Activated CD4-positive, CD25-positive, alpha-beta regulatory T cell treated with anti-CD3 and anti-CD28 coated beads, Interleukin-2, amount 50 U/mL, for 16 hours (primary cell): ENCODE data around the gene PLCD1.
"Not testable (repeated sequence)": the region's sequence is repeated elsewhere in the genome, so short reads cannot be mapped to it uniquely, and the experiment has no call there.

ENCODE experiments used
- DNase-seq: peaks from one replicate; pipeline ENCODE4 v3.0.0-alpha.2; 2020; ENCODE audit warnings: low read depth, low spot score

The PLCD1 gene

DNA sequence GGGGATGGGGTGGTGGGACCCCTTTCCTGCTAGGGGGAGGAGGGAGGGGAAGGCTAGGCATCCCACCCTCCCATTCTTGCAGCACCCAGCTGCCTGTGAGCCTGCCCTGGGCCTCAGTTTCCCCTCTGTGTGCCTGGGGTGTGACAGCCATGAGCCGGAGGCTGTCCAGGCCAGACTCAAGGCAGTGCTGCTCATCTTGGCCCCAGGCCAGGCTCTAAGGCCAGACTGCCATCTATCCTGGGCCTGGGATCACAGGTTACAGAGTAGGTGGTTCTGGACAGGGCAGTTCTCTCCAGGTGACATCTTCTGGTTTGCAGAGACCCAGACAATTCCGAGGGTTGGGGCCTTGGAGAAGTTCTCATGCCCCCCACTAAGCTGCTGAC is 42.1 kb downstream of the PLCD1 start:
- no peak for DNase-seq

- DNase-seq, result no peak
Measured at GRCh38 chr3:37986479-37987314, 42.7 kb downstream of the PLCD1 start.

- no peak for DNase-seq
Measured at GRCh38 chr3:37985637-37986320, 43.7 kb downstream of the PLCD1 start.

DNA sequence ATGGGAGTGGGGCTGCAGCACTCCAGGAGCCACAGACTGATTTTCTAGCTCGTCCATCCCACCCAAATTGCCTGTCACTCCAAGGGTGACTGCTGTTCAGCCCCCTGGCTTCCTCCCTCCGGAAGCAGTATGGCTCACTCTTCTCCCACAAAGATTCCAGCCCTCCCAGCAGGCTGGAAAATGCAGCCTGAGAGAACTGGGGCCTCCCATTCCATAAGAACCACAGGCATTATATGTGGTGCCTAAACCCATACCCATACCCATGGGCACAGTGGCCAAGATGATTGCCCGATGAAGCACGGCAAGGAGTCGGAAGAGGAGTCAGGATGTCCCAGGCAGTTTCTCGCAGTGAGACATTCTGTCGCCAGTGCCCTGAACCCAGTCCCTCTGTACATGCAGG is 44.8 kb downstream of the PLCD1 start:
- no peak for DNase-seq

- DNase-seq, result no peak
Measured at GRCh38 chr3:37984051-37984450, 45.4 kb downstream of the PLCD1 start.

- DNase-seq, result no peak
Measured at GRCh38 chr3:37982331-37982730, 47.1 kb downstream of the PLCD1 start.

DNA sequence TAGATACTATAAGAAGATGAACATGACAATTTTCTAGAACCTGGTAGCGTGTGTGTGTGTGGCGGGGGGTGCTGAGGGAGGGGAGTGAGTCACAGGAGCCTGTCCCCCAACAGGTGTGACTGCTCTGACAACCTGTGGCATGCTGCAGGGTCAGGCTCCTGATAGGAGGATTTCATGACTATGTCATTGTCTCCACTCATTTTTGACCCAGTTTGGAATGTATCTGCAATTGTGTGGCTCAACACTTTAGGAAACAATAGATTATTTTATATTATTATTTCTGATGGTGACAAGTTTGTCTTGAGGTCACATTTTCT is 48.1 kb downstream of the PLCD1 start:
- no peak for DNase-seq

DNA sequence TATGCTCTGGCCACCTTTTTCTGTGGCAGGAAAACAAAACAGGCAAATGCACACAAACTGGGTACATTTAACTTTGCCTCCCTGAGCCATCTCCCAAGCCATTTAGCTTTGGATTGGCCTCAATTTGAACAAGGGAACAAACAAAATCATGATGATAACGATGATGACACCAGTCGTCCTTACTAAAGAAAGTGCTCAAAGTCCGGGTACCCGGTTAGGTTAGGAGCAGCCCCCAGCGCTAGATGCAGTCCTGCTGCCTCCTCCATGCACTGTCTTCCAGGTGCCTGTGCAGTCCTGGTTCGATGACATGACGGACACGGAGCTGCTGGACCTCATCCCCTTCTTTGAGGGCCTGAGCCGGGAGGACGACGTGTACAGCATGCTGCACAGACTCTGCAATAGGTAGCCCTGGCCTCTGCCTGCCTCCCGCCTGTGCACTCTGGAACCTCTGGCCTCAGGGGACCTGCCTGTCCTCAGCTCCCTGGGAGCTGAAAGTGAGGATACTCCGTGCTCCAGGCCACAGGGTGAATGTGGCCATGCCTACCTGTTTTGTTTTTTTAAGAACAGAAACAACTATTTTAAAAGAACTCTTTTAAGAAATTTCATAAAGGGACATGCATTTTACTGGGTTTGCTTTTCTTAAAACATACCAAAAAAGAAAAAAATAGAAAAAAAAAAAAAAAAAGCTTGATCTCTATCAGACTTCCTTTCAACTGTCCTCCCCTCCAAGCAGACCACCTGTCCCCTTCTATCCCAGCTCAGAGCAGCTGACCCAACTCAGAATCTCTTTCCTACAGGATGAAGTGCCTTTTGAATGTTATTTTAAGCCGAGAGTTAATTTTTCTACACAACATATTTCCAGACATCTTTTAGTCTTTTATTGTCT is 48.7 kb downstream of the PLCD1 start:
- no peak for DNase-seq

- DNase-seq, result no peak
Measured at GRCh38 chr3:37979541-37980461, 49.6 kb downstream of the PLCD1 start.

DNA sequence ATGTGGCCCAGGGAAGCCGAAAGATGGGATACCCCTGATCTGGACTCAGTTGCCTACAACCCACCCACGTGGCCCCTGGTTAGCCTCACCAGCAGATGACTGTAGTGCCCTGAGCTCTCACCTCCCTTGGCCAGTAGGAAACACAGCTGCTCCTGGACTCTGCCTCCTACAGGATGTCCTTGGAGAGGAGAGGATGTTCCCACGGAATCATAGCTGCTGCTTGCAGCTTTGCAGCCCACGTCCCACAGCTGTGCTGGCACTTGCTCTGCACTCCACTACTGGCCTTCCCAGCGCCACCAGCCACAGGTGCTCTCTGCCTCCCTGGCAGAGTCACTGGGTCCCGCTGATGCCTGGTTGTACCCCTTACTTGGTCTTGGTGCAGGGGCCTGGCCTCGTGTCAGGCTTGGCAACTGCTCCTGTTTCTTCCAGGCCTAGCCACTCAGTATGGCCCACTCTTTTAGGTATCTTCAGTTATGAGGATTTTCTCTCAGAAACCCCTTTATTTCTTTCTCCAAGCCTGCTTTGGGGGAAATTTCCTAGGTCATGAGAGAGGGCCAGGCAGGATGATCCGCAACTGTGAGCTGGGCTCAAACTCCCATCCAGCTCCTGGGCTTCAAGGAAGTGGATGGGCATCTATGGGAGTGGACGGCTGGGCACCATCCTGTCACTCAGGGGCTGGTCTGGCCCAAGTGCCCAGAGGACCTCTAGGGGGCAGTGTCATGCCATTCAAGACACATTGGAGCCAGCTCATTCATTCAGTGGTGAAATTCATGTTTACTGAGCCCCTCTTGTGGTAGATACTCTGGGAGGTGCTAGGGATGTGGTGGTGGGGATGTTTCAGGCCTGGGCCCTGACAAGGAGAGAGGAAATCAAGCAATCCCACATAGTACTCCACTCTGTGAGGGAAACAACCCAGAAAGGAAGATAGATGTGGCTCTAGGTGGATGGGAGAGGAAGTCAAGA is 55.0 kb downstream of the PLCD1 start:
- DNase-seq, result peak; percentile 59

DNA sequence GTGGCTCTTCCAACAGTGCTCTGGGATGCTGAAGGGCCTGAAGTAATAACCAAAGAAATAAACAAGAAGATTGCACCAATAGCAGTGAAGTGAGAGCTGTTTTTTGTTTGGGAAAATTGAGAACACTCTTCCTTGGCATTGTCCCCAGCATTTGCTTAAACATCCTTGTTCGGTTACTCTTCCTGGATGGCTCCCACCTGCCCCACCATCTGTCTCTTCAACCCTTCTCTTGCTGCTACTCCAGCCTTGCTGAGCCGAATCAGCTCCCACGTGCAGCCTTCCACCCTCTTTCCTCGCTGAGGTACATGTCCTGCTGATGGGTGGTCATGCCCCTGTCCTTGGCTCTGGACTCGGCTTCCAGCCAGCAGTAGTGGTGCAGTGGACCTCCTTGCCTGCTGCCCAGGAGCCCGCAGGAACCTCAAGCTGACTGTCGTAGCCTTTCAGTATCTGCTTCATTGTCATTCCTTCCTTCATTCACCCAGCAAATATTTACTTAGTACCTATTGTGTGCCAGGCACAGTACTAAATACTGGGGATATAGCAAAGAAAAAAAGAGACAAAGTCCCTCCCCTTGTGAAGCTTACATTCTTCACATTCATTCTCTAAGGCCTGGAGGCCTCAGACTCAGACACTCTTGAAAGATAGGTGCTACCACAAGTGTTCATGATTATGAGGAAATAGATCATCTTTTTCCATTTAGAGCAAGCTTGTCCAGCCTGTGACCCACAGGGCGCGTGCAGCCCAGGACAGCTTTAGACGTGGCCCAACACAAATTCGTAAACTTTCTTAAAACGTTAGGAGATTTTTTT is 56.0 kb downstream of the PLCD1 start:
- DNase-seq, result no peak

- not testable (repeated sequence) for DNase-seq
Measured at GRCh38 chr3:37972056-37972455, 57.4 kb downstream of the PLCD1 start.

- DNase-seq, result no peak
Measured at GRCh38 chr3:37971467-37971866, 58.0 kb downstream of the PLCD1 start.

- no peak for DNase-seq
Measured at GRCh38 chr3:37970802-37971201, 58.6 kb downstream of the PLCD1 start.

DNA sequence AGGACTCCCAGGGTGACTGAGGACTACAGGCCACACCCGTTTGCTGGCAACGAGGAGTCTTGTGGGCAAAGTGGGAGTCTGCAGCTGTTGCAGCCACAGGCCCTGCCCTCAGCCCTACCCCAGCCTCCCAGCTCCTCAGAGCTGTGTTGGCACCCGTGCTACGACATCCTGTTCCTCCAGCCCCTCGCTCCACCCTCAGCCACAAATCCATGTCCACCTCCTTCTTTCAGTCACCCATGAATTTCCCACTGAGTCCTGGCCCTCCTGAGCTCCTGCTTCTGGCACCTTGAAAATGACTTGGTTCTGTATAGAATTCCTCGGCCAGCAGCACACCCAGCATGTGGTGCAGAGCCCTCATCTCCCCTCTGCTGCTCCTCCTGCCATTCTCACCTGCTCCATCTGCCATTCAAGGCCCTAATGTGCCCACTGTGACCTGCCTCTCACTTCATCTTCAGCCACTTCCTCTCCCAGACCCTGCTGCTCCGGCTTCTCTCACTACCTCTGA is 59.8 kb downstream of the PLCD1 start:
- no peak for DNase-seq

- DNase-seq, result no peak
Measured at GRCh38 chr3:37968813-37969595, 60.4 kb downstream of the PLCD1 start.

DNA sequence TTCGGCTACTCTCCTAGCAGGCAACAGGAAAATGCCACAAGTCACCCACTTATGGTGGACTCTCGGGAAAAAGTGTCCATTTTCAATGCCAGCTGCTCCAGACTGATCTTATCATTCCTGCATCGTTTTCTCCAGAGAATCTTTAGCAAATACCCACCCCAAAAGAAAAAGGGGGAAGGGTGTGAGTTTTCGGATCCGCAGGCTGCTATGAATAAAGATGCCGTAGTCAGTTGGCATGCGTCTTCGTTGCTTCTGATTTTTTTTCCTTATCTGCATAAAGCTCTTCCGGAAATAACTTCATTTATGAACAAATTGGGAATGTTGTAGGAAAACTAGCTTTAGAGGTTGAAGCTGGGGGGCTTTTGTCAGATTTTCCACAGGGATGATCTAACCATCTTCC is 61.2 kb downstream of the PLCD1 start:
- DNase-seq, result no peak

- peak; percentile 9 for DNase-seq
Measured at GRCh38 chr3:37967260-37967881, 62.1 kb downstream of the PLCD1 start.
